ENCODE data around the gene UACA. TPM values are rescaled to one million over a fixed set of nuclear protein-coding genes. Genes with fewer than 3 reads are reported as not detected.

Gene UACA
- polyA plus RNA-seq, 1 of the 3 experiments (the other 2 are of a cell fraction) = 35.9 TPM

GRCh38 chr15:70717237-70717793 is 46.0 kb downstream of the UACA start:
- Histone ChIP-seq H3F3A (replicated peaks; ENCODE audit: insufficient read depth) (peaks cover 52% of the 10 kb centered on the region), H4K20me1 (ENCODE audit: insufficient read depth) (peaks cover 24% of the 10 kb centered on the region), H3K4me2 (no peak overlapping the region), H3K27me3 (ENCODE audit: insufficient read depth) (no peaks in the 10 kb centered on the region), H2AFZ (ENCODE audit: low read depth) (no peak overlapping the region), H3K4me3 (ENCODE audit: low read depth in 2 of 2, low read length in 1 of 2) (no peak overlapping the region), H3K36me3 (replicated peaks in 1 of 2; ENCODE audit: control insufficient read depth in 1 of 2, insufficient read depth in 2 of 2, low read length in 1 of 2) (peaks cover 0 to 28% of the 10 kb centered on the region in 2 experiments), H3K79me2 (ENCODE audit: insufficient read depth) (peaks cover 90% of the 10 kb centered on the region), H3K9me2 (no peaks in the 10 kb centered on the region), H3K9ac (no peak overlapping the region), H3K9me3 (no peaks in the 10 kb centered on the region), H3K27ac (ENCODE audit: low read depth in 2 of 2, low read length in 1 of 2) (peak overlapping the region in 1 of 2 experiments; percentile 85; a peak in 1 of 4 replicates), H3K4me1 (ENCODE audit: control insufficient read depth in 1 of 2, insufficient read depth in 2 of 2, low read depth in 1 of 2, low read length in 1 of 2) (peaks cover 5 to 16% of the 10 kb centered on the region in 2 experiments; a peak in 2 of 4 replicates)
- POLR2A ChIA-PET = no interaction called here
- CTCF ChIA-PET = no interaction called here
- no peak for DNase-seq
- TF ChIP-seq TEAD4 (IDR thresholded peaks at IDR 0.05; ENCODE audit: borderline replicate concordance, insufficient read depth) = no peak

GRCh38 chr15:70715840-70716485 is 47.4 kb downstream of the UACA start:
- DNase-seq = no peak
- Histone ChIP-seq H3K27me3 (ENCODE audit: insufficient read depth) (no peaks in the 10 kb centered on the region), H3K36me3 (replicated peaks in 1 of 2; ENCODE audit: control insufficient read depth in 1 of 2, insufficient read depth in 2 of 2, low read length in 1 of 2) (peaks cover 0 to 33% of the 10 kb centered on the region in 2 experiments), H3K4me3 (ENCODE audit: low read depth in 2 of 2, low read length in 1 of 2) (no peak overlapping the region), H4K20me1 (ENCODE audit: insufficient read depth) (peaks cover 27% of the 10 kb centered on the region; the same call in 1 of the 2 replicates), H3K4me2 (0 out of 2 replicates have a peak overlapping the region, but pooled peaks have one; percentile 17), H3K79me2 (ENCODE audit: insufficient read depth) (peaks cover 90% of the 10 kb centered on the region), H3F3A (replicated peaks; ENCODE audit: insufficient read depth) (peaks cover 60% of the 10 kb centered on the region), H3K9ac (no peak overlapping the region), H3K9me3 (no peaks in the 10 kb centered on the region), H2AFZ (ENCODE audit: low read depth) (no peak overlapping the region), H3K4me1 (ENCODE audit: control insufficient read depth in 1 of 2, insufficient read depth in 2 of 2, low read depth in 1 of 2, low read length in 1 of 2) (peaks cover 5 to 16% of the 10 kb centered on the region in 2 experiments; a peak in 2 of 4 replicates), H3K27ac (ENCODE audit: low read depth in 2 of 2, low read length in 1 of 2) (peak overlapping the region; percentile 39 to 85; a peak in 3 of 4 replicates), H3K9me2 (no peaks in the 10 kb centered on the region)
- ChIA-PET POLR2A (no interaction called here), CTCF (interaction anchor here (1.0 to 2.0 kb wide), 3 partner anchors 12 to 1237 kb away, joined by 3 to 5 read pairs (median 5); no protein-coding TSS in a partner anchor)
- WGBS (ENCODE audit: low lambda C conversion rate) = 69% methylated on average over 5 of the region's 6 CpGs
- TF ChIP-seq PBX3 (IDR thresholded peaks at IDR 0.05) (0 out of 2 replicates have a peak, but pooled peaks have one; percentile 3), ZBTB33 (IDR thresholded peaks at IDR 0.05; ENCODE audit: borderline replicate concordance, low read depth) (no peak), EP300 (IDR thresholded peaks at IDR 0.05; ENCODE audit: borderline replicate concordance in 1 of 2, low read depth in 1 of 2, low read length in 1 of 2) (no peak), NRF1 (IDR thresholded peaks at IDR 0.05; ENCODE audit: low read depth, low read length) (no peak), MAX (IDR thresholded peaks at IDR 0.05; ENCODE audit: low read depth) (peak; percentile 39; the same call in 1 of the 2 replicates), GABPA (IDR thresholded peaks at IDR 0.05; ENCODE audit: low read depth) (no peak), TEAD4 (IDR thresholded peaks at IDR 0.05; ENCODE audit: borderline replicate concordance, insufficient read depth) (no peak), FOXM1 (IDR thresholded peaks at IDR 0.05; ENCODE audit: low read depth) (no peak), SIN3A (IDR thresholded peaks at IDR 0.05; ENCODE audit: borderline replicate concordance, low read depth, low read length) (no peak), CHD2 (IDR thresholded peaks at IDR 0.05; ENCODE audit: low read length, partially characterized antibody) (no peak), USF1 (IDR thresholded peaks at IDR 0.05; ENCODE audit: borderline replicate concordance, low read depth) (no peak), IRF3 (IDR thresholded peaks at IDR 0.05; ENCODE audit: low read depth, low read length) (no peak), GATA2 (CRISPR knock-in tag; IDR thresholded peaks at IDR 0.05) (no peak), JUND (IDR thresholded peaks at IDR 0.05) (peak; percentile 27), FOXJ3 (CRISPR knock-in tag; IDR thresholded peaks at IDR 0.05) (no peak), CTCF (IDR thresholded peaks at IDR 0.05) (no peak), TCF12 (IDR thresholded peaks at IDR 0.05) (no peak), MXI1 (IDR thresholded peaks at IDR 0.05; ENCODE audit: low read depth, low read length) (no peak), YY1 (IDR thresholded peaks at IDR 0.05; ENCODE audit: low read depth) (no peak), MEF2A (IDR thresholded peaks at IDR 0.05; ENCODE audit: borderline replicate concordance, low read depth) (no peak)

All from SK-N-SH (cell line).